Measurements from ENCODE around the gene TMEM200A.

DNA sequence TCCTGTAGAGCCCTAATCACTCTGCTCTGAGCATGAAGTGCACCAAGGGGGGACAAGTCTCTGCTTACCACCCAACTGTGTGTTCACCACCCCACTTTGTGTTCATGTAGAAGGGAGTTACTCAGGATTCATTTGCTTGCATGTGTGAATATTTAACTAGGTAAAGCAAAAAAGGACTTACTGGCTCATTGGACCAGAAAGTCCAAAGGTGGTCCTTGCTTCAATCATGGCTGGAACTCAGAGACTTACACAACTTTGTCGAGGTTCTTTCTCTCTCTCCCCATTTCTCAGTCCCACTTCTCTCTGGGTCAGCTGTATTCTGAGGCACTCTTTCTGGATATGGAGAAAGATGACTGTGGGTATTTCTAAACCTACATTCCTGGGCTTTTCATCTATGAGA lies 4.0 kb downstream of the TMEM200A start:
- TF ChIP-seq CTCF (IDR thresholded peaks at IDR 0.05) (no peak), EZH2 (IDR thresholded peaks at IDR 0.05) (no peak), EZH2phosphoT487 (IDR thresholded peaks at IDR 0.05) (no peak)
